IMR-90 (cell line): Measurements from ENCODE around the gene PGS1. TPM values are rescaled to one million over a fixed set of nuclear protein-coding genes. Genes with fewer than 3 reads are reported as not detected.

Experiments used
- ATAC-seq: fragments of 200-7000 bp; cut with Tn5 transposase; 2 replicates; pipeline ENCODE4 v1.9.1; 2020; ENCODE audit warnings: low read depth, mild to moderate bottlenecking, moderate library complexity
- BruUV-seq: library from RNA; stranded (reverse); fragments of 400-500 nt; replicated peaks from 2 replicates; lab custom pipeline; 2021; lab: Mats Ljungman, UMichigan
- CTCF ChIA-PET: fragments of 300-600 bp; formaldehyde crosslinking; extraction: SDS; loops from one replicate; lab custom pipeline; 2021; ENCODE audit warnings: antibody characterized with exemption; lab: Yijun Ruan, JAX
- POLR2A ChIA-PET: fragments of 300-600 bp; sonication (Branson Sonifier 250); formaldehyde crosslinking; loops from one replicate; lab custom pipeline; 2022; ENCODE audit warnings: antibody characterized with exemption; ENCODE audit not compliant: unreplicated experiment; lab: Charles Lee
- DNase-seq: peaks from one replicate; pipeline ENCODE4 v3.0.0; 2013
- H2AFZ ChIP-seq: replicated peaks from 2 replicates; pipeline ENCODE3; 2013; ENCODE audit warnings: low read length, mild to moderate bottlenecking; ENCODE audit not compliant: poor library complexity
- H2AK5ac ChIP-seq: 2 replicates; pipeline ENCODE4 v1.6.1; 2013; ENCODE audit warnings: low read depth, low read length, inconsistent platforms
- H2AK9ac ChIP-seq: replicated peaks from 2 replicates; pipeline ENCODE3; 2013; ENCODE audit warnings: mild to moderate bottlenecking, low read depth, low read length, moderate library complexity; ENCODE audit not compliant: poor library complexity
- H2BK120ac ChIP-seq: 2 replicates; pipeline ENCODE4 v1.6.1; 2013; ENCODE audit warnings: low read depth, low read length, inconsistent platforms
- H2BK15ac ChIP-seq: 3 replicates; pipeline ENCODE4 v1.6.1; 2013; ENCODE audit warnings: low read depth, low read length, inconsistent platforms
- H2BK20ac ChIP-seq: 2 replicates; pipeline ENCODE4 v1.6.1; 2013; ENCODE audit warnings: low read depth, mild to moderate bottlenecking, inconsistent platforms, low read length, moderate library complexity
- H2BK5ac ChIP-seq: 2 replicates; pipeline ENCODE4 v1.6.1; 2013; ENCODE audit warnings: mild to moderate bottlenecking, low read depth, low read length, inconsistent platforms; ENCODE audit not compliant: poor library complexity, severe bottlenecking
- H3K14ac ChIP-seq: replicated peaks from 2 replicates; pipeline ENCODE4 v1.6.1; 2013; ENCODE audit warnings: low read depth, low read length, inconsistent platforms
- H3K18ac ChIP-seq: 2 replicates; pipeline ENCODE4 v1.6.1; 2013; ENCODE audit warnings: low read depth, low read length, control low read depth
- H3K23ac ChIP-seq: 2 replicates; pipeline ENCODE4 v1.6.1; 2013; ENCODE audit warnings: low read depth, low read length, inconsistent platforms
- H3K27ac ChIP-seq: 2 replicates; pipeline ENCODE4 v1.5.1; 2013; ENCODE audit warnings: mild to moderate bottlenecking, control low read depth, low read length; ENCODE audit not compliant: insufficient read depth
- H3K27me3 ChIP-seq: 2 replicates; pipeline ENCODE4 v1.6.1; 2013; ENCODE audit warnings: low read length; ENCODE audit not compliant: control insufficient read depth, insufficient read depth
- H3K36me3 ChIP-seq: 2 replicates; pipeline ENCODE4 v1.6.1; 2013; ENCODE audit warnings: low read length, mixed read lengths; ENCODE audit not compliant: control insufficient read depth, insufficient read depth
- H3K4ac ChIP-seq: 2 replicates; pipeline ENCODE4 v1.6.1; 2013; ENCODE audit warnings: low read depth, low read length, inconsistent platforms
- H3K4me1 ChIP-seq: 2 replicates; pipeline ENCODE4 v1.6.1; 2013; ENCODE audit warnings: low read length, mixed read lengths; ENCODE audit not compliant: control insufficient read depth, insufficient read depth
- H3K4me2 ChIP-seq: 2 replicates; pipeline ENCODE4 v1.6.1; 2013; ENCODE audit warnings: low read depth, mild to moderate bottlenecking, control low read depth, low read length, moderate library complexity
- H3K4me3 ChIP-seq: 2 replicates; pipeline ENCODE4 v1.5.1; 2013; ENCODE audit warnings: low read depth, mild to moderate bottlenecking, control low read depth, low read length, moderate library complexity; ENCODE audit not compliant: insufficient read depth
- H3K56ac ChIP-seq: 2 replicates; pipeline ENCODE4 v1.6.1; 2013; ENCODE audit warnings: low read length, inconsistent platforms; ENCODE audit not compliant: insufficient read depth; ENCODE audit errors: extremely low read depth
- H3K79me1 ChIP-seq, 2 experiments: 2 replicates each; pipeline ENCODE4 v1.6.1; 2013; ENCODE audit warnings: low read length in 2 of 2, inconsistent platforms in 1 of 2, low read depth in 1 of 2
- H3K9ac ChIP-seq: 2 replicates; pipeline ENCODE4 v1.6.1; 2013; ENCODE audit warnings: low read depth, low read length, control low read depth
- H3K9me1 ChIP-seq: 2 replicates; pipeline ENCODE4 v1.6.1; 2013; ENCODE audit warnings: low read length, inconsistent platforms; ENCODE audit not compliant: insufficient read depth
- H3K9me3 ChIP-seq: 2 replicates; pipeline ENCODE4 v1.6.1; 2013; ENCODE audit warnings: low read length; ENCODE audit not compliant: control insufficient read depth, insufficient read depth
- H4K20me1 ChIP-seq: 2 replicates; pipeline ENCODE4 v1.6.1; 2013; ENCODE audit warnings: low read length, inconsistent platforms; ENCODE audit not compliant: insufficient read depth
- H4K5ac ChIP-seq: 2 replicates; pipeline ENCODE4 v1.6.1; 2013; ENCODE audit warnings: mild to moderate bottlenecking, low read depth, low read length, control low read depth
- H4K8ac ChIP-seq, 2 experiments: 2 replicates each; pipeline ENCODE4 v1.6.1; 2013; ENCODE audit warnings: low read depth in 2 of 2, low read length in 2 of 2, control low read depth in 1 of 2, inconsistent platforms in 1 of 2
- H4K91ac ChIP-seq: 2 replicates; pipeline ENCODE4 v1.6.1; 2013; ENCODE audit warnings: low read depth, low read length, inconsistent platforms; ENCODE audit not compliant: insufficient read depth
- CEBPB ChIP-seq: IDR thresholded peaks from 2 replicates; pipeline ENCODE4 v1.6.1; 2012; ENCODE audit warnings: low read depth, low read length, improper control_type of control experiment
- CHD1 ChIP-seq: IDR thresholded peaks from 2 replicates; pipeline ENCODE4 v1.6.1; 2012; ENCODE audit warnings: low read depth, low read length, improper control_type of control experiment
- ELK1 ChIP-seq: fragments of 150-350 bp; IDR thresholded peaks from 2 replicates; pipeline ENCODE4 v1.6.1; 2016; ENCODE audit warnings: low read depth, mild to moderate bottlenecking, low read length, moderate library complexity, borderline replicate concordance
- MAFK ChIP-seq: IDR thresholded peaks from 2 replicates; pipeline ENCODE4 v1.6.1; 2012; ENCODE audit warnings: low read depth, low read length, improper control_type of control experiment
- MXI1 ChIP-seq: IDR thresholded peaks from 2 replicates; pipeline ENCODE4 v1.6.1; 2012; ENCODE audit warnings: low read depth, mild to moderate bottlenecking, low read length, moderate library complexity, borderline replicate concordance
- POLR2A ChIP-seq: IDR thresholded peaks from 2 replicates; pipeline ENCODE4 v1.6.1; 2012; ENCODE audit warnings: mild to moderate bottlenecking, low read depth, low read length
- RFX5 ChIP-seq: IDR thresholded peaks from 2 replicates; pipeline ENCODE4 v1.8.0; 2012; ENCODE audit warnings: low read depth, mild to moderate bottlenecking, low read length, moderate library complexity
- USF2 ChIP-seq: fragments of 150-350 bp; IDR thresholded peaks from 2 replicates; pipeline ENCODE4 v1.6.1; 2017; ENCODE audit warnings: mild to moderate bottlenecking, antibody characterized with exemption, low read length, low read depth
- WGBS, 2 experiments: methylation state at CpG; one replicate each; pipeline versions ENCODE4 v1.1.5 to v1.1.7; 2013; ENCODE audit warnings: missing lambda C conversion rate in 2 of 2; ENCODE audit not compliant: insufficient read length in 1 of 2; ENCODE audit errors: extremely low coverage in 2 of 2; 5-methylcytosine and 5-hydroxymethylcytosine counted together
- dilution Hi-C: fragments of 300-500 bp; cut with HindIII; formaldehyde crosslinking; loops from one replicate; pipeline ENCODE4 v1.14.3; 2018; ENCODE audit warnings: low sequenced_read_pairs; ENCODE audit not compliant: unreplicated experiment
- in situ Hi-C: fragments of 300-500 bp; cut with MboI; formaldehyde crosslinking; loops from 3 replicates; pipeline ENCODE4 v1.14.3; 2019; ENCODE audit warnings: low sequenced_read_pairs, inconsistent platforms, mixed read lengths
- intact Hi-C: fragments of 100-400 bp; cut with micrococcal nuclease; formaldehyde crosslinking; loops from 2 replicates; pipeline ENCODE4 v1.10.0; 2022
- polyA plus RNA-seq, 3 experiments: library from polyadenylated mRNA; depleted of rRNA; stranded (reverse); fragments of >200 nt; gene quantifications; 2 replicates each; pipeline ENCODE4 v1.2.3, GENCODE V29; 2012; ENCODE audit warnings: low replicate concordance in 1 of 3
- total RNA-seq: library from RNA; depleted of rRNA; stranded (reverse); fragments of >200 nt; gene quantifications from 2 replicates; pipeline ENCODE4 v1.2.3, GENCODE V29; 2012
- TF ChIP-seq, protein P1 (sequence below): conservative IDR thresholded peaks from 2 replicates; pipeline ENCODE4 v1.5.1; 2012; ENCODE audit warnings: mild to moderate bottlenecking, low read depth, low read length, improper control_type of control experiment

PGS1 gene
- total and polyA plus RNA-seq, 2 of the 4 experiments (the other 2 are of a cell fraction): 18.5 to 43.2 TPM

DNA sequence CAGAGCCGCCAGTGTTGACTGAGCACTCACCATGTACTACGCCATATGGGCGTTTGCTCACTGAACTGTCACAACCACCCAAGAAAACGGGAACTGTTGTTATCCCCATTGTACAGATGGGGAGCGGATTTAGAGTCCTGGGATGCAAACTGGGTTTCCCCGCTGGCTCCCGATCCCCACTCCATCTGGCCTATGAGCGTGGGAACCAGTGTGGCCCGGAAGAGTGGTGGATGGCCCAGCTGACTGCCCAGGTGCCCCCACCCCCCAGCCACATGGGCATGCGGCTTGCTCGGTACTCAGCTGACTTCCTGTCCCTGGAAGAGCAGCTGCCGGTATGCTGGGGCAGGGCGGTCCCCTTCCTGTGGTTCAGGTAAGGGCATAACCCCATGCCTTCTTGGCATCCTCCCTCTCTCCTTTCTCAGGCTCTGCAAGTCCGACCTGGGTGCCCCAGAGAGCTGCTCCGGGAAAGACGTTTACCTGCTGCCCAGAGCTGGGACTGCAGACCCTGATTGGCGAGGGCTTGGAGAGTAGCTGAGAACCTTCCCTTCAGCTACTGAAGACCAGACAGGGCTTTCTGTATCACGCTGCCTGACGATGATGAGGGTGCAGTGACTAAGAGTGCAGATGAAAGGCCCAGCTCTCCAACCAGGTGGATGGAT is 34.8 kb upstream of the PGS1 start (continued):
- TF ChIP-seq, protein P1, sequence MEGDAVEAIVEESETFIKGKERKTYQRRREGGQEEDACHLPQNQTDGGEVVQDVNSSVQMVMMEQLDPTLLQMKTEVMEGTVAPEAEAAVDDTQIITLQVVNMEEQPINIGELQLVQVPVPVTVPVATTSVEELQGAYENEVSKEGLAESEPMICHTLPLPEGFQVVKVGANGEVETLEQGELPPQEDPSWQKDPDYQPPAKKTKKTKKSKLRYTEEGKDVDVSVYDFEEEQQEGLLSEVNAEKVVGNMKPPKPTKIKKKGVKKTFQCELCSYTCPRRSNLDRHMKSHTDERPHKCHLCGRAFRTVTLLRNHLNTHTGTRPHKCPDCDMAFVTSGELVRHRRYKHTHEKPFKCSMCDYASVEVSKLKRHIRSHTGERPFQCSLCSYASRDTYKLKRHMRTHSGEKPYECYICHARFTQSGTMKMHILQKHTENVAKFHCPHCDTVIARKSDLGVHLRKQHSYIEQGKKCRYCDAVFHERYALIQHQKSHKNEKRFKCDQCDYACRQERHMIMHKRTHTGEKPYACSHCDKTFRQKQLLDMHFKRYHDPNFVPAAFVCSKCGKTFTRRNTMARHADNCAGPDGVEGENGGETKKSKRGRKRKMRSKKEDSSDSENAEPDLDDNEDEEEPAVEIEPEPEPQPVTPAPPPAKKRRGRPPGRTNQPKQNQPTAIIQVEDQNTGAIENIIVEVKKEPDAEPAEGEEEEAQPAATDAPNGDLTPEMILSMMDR: no peak

DNA sequence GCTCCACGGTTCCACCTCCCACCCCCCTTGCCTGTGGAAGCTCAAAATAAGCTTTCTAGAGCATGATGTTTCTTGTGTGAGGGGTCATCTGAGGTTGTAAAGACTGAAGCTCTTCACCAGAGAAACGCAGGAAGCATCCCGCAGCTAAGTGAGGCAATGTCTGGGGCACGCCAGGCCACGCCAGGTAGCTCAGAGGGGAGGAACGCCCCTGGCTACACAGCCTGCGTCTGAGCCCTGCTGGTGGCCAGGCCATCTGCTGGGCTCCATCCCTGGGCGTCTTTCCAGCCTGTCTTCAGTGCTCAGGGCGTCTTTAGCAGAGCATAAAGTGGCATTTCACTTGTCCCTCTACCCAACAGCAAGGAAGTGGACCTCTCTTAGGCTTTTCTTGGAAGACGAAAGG is 33.8 kb upstream of the PGS1 start:
- Histone ChIP-seq H3K18ac (no peak overlapping the region), H4K8ac (no peak overlapping the region), H2BK120ac (peak overlapping the region; percentile 52; the same call in 1 of the 2 replicates), H3K14ac (no peak overlapping the region), H3K4ac (peak overlapping the region; percentile 78), H2BK15ac (peak overlapping the region; percentile 34; the same call in 1 of the 3 replicates), H3K79me1 (peaks cover 0 to 13% of the 10 kb centered on the region in 2 experiments; a peak in 1 of 4 replicates), H2BK20ac (peak overlapping the region; percentile 49), H3K56ac (no peak overlapping the region), H2BK5ac (no peak overlapping the region), H3K27me3 (no peaks in the 10 kb centered on the region), H4K20me1 (no peaks in the 10 kb centered on the region; the same call in 1 of the 2 replicates), H3K4me3 (no peak overlapping the region), H3K36me3 (no peaks in the 10 kb centered on the region), H3K9ac (no peak overlapping the region), H3K9me3 (no peaks in the 10 kb centered on the region), H3K9me1 (peaks cover 24% of the 10 kb centered on the region), H2AFZ (peak overlapping the region; percentile 16), H4K91ac (peak overlapping the region; percentile 60; the same call in 1 of the 2 replicates), H2AK5ac (peak overlapping the region; percentile 94), H2AK9ac (peak overlapping the region; percentile 59), H3K23ac (no peak overlapping the region), H4K5ac (no peak overlapping the region), H3K4me2 (no peak overlapping the region), H3K4me1 (peaks cover 25% of the 10 kb centered on the region), H3K27ac (peak overlapping the region; percentile 26; the same call in 1 of the 2 replicates)
- no TSS peak for BruUV-seq
- 100% methylated on average over 6 of the region's 10 CpGs; no CpG with 5 or more reads in 1 of the 2 experiments for WGBS, 2 experiments
- POLR2A ChIA-PET: no interaction called here
- dilution Hi-C loops (no loop called here), intact Hi-C loops (no loop called here), in situ Hi-C loops (no loop called here)
- ATAC-seq (no peak), DNase-seq (no peak)
- no peak for TF ChIP-seq USF2
- TF ChIP-seq MAFK: no peak
- no peak for TF ChIP-seq CEBPB
- no peak for TF ChIP-seq CHD1
- TF ChIP-seq ELK1: no peak
- no peak for TF ChIP-seq MXI1
- TF ChIP-seq POLR2A: no peak
- no peak for TF ChIP-seq RFX5
- CTCF ChIA-PET: interaction anchor here (0.8 kb wide), 1 partner anchor 9 kb away, joined by 3 read pairs; no protein-coding TSS in a partner anchor
